Thoracic aorta (tissue), 2 donors: Measurements from ENCODE around the gene FGF8. TPM values are rescaled to one million over a fixed set of nuclear protein-coding genes. Genes with fewer than 3 reads are reported as not detected.

ENCODE experiments used
- ATAC-seq: fragments of 150-250 bp; one replicate; pipeline ENCODE4 v1.8.0; 2017; ENCODE audit warnings: low read depth; ENCODE audit not compliant: insufficient number of reproducible peaks, low FRiP score
- DNase-seq: peaks from one replicate; pipeline ENCODE4 v3.0.0-alpha.2; 2020; ENCODE audit warnings: low spot score
- H3K27ac ChIP-seq, 2 donors: fragments of 200-600 bp; sonication (generic); 1 replicate in 1 of 2; 2 replicates in 1 of 2; pipeline ENCODE4 v1.5.1; 2016; ENCODE audit warnings: mild to moderate bottlenecking in 2 of 2, moderate library complexity in 2 of 2
- H3K27me3 ChIP-seq: fragments of 200-600 bp; sonication (generic); replicated peaks from 2 replicates; pipeline ENCODE4 v1.6.0; 2016; ENCODE audit warnings: mild to moderate bottlenecking; ENCODE audit not compliant: insufficient read depth
- H3K36me3 ChIP-seq: fragments of 200-600 bp; sonication (generic); one replicate; pipeline ENCODE4 v1.5.1; 2016
- H3K4me1 ChIP-seq, 2 donors: fragments of 200-600 bp; sonication (generic); 1 replicate in 1 of 2; 2 replicates in 1 of 2; pipeline versions ENCODE4 v1.5.1 to v1.6.0; 2016; ENCODE audit warnings: low read depth in 2 of 2, mild to moderate bottlenecking in 1 of 2; ENCODE audit not compliant: control insufficient read depth in 1 of 2
- H3K4me3 ChIP-seq: fragments of 200-600 bp; sonication (generic); 2 replicates; pipeline ENCODE4 v1.5.1; 2016; ENCODE audit warnings: mild to moderate bottlenecking
- H3K9me3 ChIP-seq: fragments of 200-600 bp; sonication (generic); 2 replicates; pipeline ENCODE4 v1.5.1; 2016
- total RNA-seq, 2 donors: library from RNA; depleted of rRNA; stranded (reverse); fragments of >200 nt; gene quantifications; one replicate each; pipeline versions ENCODE4 v1.1.0 to v1.2.3, GENCODE V29; 2016
- TF ChIP-seq, protein P1 (sequence below): fragments of 200-600 bp; sonication (generic); IDR thresholded peaks from one replicate; pipeline ENCODE4 v1.5.1; 2019; ENCODE audit warnings: antibody characterized with exemption

Gene FGF8
- total RNA-seq, 2 donors from 2014 or later: not detected

DNA sequence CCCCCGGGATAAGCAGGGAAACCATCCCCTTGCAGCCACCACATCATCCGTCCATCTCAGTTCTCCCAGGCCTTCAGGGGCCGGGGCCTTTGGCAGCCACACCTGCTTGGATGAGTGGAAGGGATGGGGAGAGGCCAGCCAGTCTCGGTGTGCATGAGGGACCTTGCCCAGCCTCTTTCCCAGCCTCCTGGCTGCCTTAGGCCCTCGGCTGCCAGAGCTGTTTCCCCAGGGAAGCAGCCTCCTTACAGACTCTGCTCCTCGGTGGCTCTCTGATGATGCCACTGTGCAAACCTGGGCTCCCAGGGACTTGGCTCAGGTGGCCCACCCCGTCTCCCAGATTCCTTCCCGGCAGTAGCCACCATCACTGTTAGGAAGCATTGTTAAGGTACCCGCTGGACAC is 14.7 kb downstream of the FGF8 start:
- DNase-seq: no peak
- H3K36me3 ChIP-seq: no peaks in the 10 kb centered on the region

DNA sequence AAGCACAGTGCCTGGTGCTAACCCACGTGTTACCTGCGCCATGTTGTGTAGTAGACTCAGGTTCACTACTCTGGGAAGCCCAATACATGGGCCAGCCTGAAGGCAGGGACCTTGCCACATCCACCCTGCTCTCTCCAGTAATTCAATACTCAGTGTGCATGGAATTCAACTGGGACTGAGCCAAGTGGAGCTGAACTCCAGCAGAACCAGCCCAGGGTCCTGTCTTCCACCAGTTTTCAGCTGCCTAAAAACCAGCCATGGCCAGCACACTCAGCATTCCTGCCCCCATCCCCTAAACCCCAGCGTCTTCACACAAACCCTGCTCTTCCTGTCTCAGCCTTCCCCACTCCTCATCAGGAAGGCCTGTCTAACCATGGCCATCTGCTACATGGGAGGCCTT is 15.4 kb downstream of the FGF8 start:
- Histone ChIP-seq H3K9me3 (no peaks in the 10 kb centered on the region), H3K36me3 (no peaks in the 10 kb centered on the region), H3K4me3 (no peak overlapping the region), H3K27me3 (no peaks in the 10 kb centered on the region), H3K27ac (no peak overlapping the region), H3K4me1 (no peaks in the 10 kb centered on the region)
- TF ChIP-seq, protein P1, sequence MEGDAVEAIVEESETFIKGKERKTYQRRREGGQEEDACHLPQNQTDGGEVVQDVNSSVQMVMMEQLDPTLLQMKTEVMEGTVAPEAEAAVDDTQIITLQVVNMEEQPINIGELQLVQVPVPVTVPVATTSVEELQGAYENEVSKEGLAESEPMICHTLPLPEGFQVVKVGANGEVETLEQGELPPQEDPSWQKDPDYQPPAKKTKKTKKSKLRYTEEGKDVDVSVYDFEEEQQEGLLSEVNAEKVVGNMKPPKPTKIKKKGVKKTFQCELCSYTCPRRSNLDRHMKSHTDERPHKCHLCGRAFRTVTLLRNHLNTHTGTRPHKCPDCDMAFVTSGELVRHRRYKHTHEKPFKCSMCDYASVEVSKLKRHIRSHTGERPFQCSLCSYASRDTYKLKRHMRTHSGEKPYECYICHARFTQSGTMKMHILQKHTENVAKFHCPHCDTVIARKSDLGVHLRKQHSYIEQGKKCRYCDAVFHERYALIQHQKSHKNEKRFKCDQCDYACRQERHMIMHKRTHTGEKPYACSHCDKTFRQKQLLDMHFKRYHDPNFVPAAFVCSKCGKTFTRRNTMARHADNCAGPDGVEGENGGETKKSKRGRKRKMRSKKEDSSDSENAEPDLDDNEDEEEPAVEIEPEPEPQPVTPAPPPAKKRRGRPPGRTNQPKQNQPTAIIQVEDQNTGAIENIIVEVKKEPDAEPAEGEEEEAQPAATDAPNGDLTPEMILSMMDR: no peak
- ATAC-seq: no peak
- no peak for DNase-seq

More for the DNA sequence above, 14.7 kb downstream of the FGF8 start:
- no peak overlapping the region for H3K4me3 ChIP-seq
- TF ChIP-seq, protein P1: no peak
- H3K9me3 ChIP-seq: no peaks in the 10 kb centered on the region
- no peak for ATAC-seq
- H3K4me1 ChIP-seq: no peaks in the 10 kb centered on the region
- no peaks in the 10 kb centered on the region for H3K27me3 ChIP-seq
- H3K27ac ChIP-seq: no peak overlapping the region

- Histone ChIP-seq H3K9me3 (no peaks in the 10 kb centered on the region), H3K27me3 (no peaks in the 10 kb centered on the region), H3K4me1 (no peaks in the 10 kb centered on the region), H3K27ac (no peak overlapping the region), H3K4me3 (no peak overlapping the region), H3K36me3 (no peaks in the 10 kb centered on the region)
- ATAC-seq (no peak), DNase-seq (no peak)
- TF ChIP-seq, protein P1: no peak
Measured at GRCh38 chr10:101759309-101760247, 16.3 kb downstream of the FGF8 start.

- no peaks in the 10 kb centered on the region for H3K4me1 ChIP-seq
- no peaks in the 10 kb centered on the region for H3K27me3 ChIP-seq
- DNase-seq (no peak), ATAC-seq (no peak)
- H3K9me3 ChIP-seq: no peaks in the 10 kb centered on the region
- no peak overlapping the region for H3K4me3 ChIP-seq
- no peak overlapping the region for H3K27ac ChIP-seq
- TF ChIP-seq, protein P1: no peak
- H3K36me3 ChIP-seq: no peaks in the 10 kb centered on the region
Measured at GRCh38 chr10:101758858-101759257, 17.1 kb downstream of the FGF8 start.

DNA sequence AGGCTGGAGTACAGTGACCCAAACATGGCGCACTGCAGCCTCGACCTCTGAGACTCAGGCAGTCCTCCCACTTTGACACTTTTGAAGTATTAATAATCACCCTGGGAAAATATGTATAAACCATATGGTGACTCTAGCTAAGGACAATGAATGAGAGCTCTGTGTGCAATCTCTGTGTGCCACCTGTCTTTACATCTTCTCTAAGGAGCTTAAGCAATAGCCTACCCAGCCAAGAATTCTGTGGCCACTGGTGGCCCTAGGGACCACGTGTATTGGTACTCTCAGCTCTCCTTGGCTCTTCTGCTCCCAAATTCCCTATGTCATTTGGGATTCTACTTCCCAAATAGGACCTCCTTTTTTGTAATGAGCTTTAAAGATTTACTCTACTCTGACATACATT is 23.7 kb downstream of the FGF8 start:
- Histone ChIP-seq H3K4me1 (no peaks in the 10 kb centered on the region), H3K27me3 (no peaks in the 10 kb centered on the region), H3K36me3 (no peaks in the 10 kb centered on the region), H3K4me3 (no peak overlapping the region), H3K27ac (no peak overlapping the region), H3K9me3 (no peaks in the 10 kb centered on the region)
- no peak for DNase-seq
- TF ChIP-seq, protein P1: no peak
- no peak for ATAC-seq
